ENCODE data around the gene LMX1A.

GRCh38 chr1:165367375-165367993, 11.0 kb upstream of the LMX1A start:
- TF ChIP-seq, protein P1, sequence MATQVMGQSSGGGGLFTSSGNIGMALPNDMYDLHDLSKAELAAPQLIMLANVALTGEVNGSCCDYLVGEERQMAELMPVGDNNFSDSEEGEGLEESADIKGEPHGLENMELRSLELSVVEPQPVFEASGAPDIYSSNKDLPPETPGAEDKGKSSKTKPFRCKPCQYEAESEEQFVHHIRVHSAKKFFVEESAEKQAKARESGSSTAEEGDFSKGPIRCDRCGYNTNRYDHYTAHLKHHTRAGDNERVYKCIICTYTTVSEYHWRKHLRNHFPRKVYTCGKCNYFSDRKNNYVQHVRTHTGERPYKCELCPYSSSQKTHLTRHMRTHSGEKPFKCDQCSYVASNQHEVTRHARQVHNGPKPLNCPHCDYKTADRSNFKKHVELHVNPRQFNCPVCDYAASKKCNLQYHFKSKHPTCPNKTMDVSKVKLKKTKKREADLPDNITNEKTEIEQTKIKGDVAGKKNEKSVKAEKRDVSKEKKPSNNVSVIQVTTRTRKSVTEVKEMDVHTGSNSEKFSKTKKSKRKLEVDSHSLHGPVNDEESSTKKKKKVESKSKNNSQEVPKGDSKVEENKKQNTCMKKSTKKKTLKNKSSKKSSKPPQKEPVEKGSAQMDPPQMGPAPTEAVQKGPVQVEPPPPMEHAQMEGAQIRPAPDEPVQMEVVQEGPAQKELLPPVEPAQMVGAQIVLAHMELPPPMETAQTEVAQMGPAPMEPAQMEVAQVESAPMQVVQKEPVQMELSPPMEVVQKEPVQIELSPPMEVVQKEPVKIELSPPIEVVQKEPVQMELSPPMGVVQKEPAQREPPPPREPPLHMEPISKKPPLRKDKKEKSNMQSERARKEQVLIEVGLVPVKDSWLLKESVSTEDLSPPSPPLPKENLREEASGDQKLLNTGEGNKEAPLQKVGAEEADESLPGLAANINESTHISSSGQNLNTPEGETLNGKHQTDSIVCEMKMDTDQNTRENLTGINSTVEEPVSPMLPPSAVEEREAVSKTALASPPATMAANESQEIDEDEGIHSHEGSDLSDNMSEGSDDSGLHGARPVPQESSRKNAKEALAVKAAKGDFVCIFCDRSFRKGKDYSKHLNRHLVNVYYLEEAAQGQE (IDR thresholded peaks at IDR 0.05), result no peak
- TF ChIP-seq YY1 (IDR thresholded peaks at IDR 0.05) (no peak), RAD21 (IDR thresholded peaks at IDR 0.05) (peak; percentile 66 to 84), HNF4G (IDR thresholded peaks at IDR 0.05) (no peak), MAX (IDR thresholded peaks at IDR 0.05) (no peak), EGR1 (IDR thresholded peaks at IDR 0.05; ENCODE audit: low read depth in 2 of 2) (no peak), FOXA1 (IDR thresholded peaks at IDR 0.05) (no peak), GABPA (IDR thresholded peaks at IDR 0.05 in 1 of 2, conservative IDR thresholded peaks at IDR 0.05 in 1 of 2) (no peak), RXRA (IDR thresholded peaks at IDR 0.05) (no peak), TAF1 (conservative IDR thresholded peaks at IDR 0.05) (no peak), JUND (IDR thresholded peaks at IDR 0.05) (no peak)
- TF ChIP-seq, protein P2, sequence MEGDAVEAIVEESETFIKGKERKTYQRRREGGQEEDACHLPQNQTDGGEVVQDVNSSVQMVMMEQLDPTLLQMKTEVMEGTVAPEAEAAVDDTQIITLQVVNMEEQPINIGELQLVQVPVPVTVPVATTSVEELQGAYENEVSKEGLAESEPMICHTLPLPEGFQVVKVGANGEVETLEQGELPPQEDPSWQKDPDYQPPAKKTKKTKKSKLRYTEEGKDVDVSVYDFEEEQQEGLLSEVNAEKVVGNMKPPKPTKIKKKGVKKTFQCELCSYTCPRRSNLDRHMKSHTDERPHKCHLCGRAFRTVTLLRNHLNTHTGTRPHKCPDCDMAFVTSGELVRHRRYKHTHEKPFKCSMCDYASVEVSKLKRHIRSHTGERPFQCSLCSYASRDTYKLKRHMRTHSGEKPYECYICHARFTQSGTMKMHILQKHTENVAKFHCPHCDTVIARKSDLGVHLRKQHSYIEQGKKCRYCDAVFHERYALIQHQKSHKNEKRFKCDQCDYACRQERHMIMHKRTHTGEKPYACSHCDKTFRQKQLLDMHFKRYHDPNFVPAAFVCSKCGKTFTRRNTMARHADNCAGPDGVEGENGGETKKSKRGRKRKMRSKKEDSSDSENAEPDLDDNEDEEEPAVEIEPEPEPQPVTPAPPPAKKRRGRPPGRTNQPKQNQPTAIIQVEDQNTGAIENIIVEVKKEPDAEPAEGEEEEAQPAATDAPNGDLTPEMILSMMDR (IDR thresholded peaks at IDR 0.05; ENCODE audit: low read depth, low read length, missing input control), result peak; percentile 91
- TF ChIP-seq, protein P3, sequence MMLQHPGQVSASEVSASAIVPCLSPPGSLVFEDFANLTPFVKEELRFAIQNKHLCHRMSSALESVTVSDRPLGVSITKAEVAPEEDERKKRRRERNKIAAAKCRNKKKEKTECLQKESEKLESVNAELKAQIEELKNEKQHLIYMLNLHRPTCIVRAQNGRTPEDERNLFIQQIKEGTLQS (IDR thresholded peaks at IDR 0.05), result no peak

Measured in liver (tissue), 3 donors.